ENCODE data around the gene DRP2. TPM values are rescaled to one million over a fixed set of nuclear protein-coding genes. Genes with fewer than 3 reads are reported as not detected.

The DRP2 gene
- total RNA-seq, 1 experiment from 2014 or later, result 0.04 TPM

DNA sequence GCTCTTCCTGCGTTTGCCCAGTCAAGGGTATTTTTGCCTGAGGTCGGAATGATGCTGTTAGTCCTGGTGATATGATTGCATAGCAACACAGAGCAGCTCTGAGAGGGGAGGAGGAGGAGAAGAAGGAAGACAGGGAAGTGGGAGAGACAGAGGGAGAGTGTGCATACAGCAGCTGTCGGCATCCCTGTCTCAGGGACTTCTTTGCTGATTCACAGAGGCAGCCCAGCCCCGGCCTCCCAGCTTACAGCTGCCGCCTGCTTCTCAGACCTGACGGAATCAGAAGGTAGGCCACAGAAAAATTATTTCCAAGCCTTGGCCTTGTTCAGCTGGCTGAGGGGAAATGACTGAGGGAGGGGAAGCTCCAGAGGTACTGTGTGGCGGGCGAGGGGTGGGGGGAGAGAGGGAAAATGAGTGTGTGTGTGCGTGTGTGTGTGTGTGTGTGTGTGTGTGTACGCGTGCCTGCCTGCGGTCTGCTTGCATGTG, 319 bp downstream of the DRP2 start:
- no peak overlapping the region for H2BK12ac ChIP-seq (ENCODE audit: insufficient read length, low read depth, low read length)
- no peak overlapping the region for H4K91ac ChIP-seq (ENCODE audit: insufficient read length, low read depth, low read length)
- H4K20me1 ChIP-seq (ENCODE audit: control insufficient read depth, insufficient read depth, insufficient read length), result no peaks in the 10 kb centered on the region
- no peaks in the 10 kb centered on the region for H3K79me1 ChIP-seq (ENCODE audit: insufficient read depth, low read depth, low read length, poor library complexity, severe bottlenecking)
- no CpG with 5 or more reads among the region's 12 CpGs for WGBS (ENCODE audit: extremely low coverage, insufficient read length, low lambda C conversion rate)
- H3K56ac ChIP-seq (ENCODE audit: insufficient read length, low read depth, low read length), result no peak overlapping the region
- Mint-ChIP-seq H3K4me3 (peak overlapping the region in 1 of 2 experiments; percentile 53; a peak in 3 of 5 replicates), H3K36me3 (ENCODE audit: insufficient read depth in 1 of 3, low read depth in 3 of 3) (peaks cover 0 to 1% (median 0%) of the 10 kb centered on the region in 3 experiments; a peak in 1 of 7 replicates), H3K27me3 (ENCODE audit: low read depth) (no peaks in the 10 kb centered on the region; the same call in none of the 2 replicates), H3K9me3 (peaks cover 59 to 66% of the 10 kb centered on the region in 2 experiments), H3K4me1 (peaks cover 2 to 7% of the 10 kb centered on the region in 2 experiments; a peak in 1 of 4 replicates), H3K27ac (no peak overlapping the region; a peak in 1 of 7 replicates)
- no peak overlapping the region for H3K18ac ChIP-seq (ENCODE audit: insufficient read length, low read depth, low read length)
- TF ChIP-seq, protein P1, sequence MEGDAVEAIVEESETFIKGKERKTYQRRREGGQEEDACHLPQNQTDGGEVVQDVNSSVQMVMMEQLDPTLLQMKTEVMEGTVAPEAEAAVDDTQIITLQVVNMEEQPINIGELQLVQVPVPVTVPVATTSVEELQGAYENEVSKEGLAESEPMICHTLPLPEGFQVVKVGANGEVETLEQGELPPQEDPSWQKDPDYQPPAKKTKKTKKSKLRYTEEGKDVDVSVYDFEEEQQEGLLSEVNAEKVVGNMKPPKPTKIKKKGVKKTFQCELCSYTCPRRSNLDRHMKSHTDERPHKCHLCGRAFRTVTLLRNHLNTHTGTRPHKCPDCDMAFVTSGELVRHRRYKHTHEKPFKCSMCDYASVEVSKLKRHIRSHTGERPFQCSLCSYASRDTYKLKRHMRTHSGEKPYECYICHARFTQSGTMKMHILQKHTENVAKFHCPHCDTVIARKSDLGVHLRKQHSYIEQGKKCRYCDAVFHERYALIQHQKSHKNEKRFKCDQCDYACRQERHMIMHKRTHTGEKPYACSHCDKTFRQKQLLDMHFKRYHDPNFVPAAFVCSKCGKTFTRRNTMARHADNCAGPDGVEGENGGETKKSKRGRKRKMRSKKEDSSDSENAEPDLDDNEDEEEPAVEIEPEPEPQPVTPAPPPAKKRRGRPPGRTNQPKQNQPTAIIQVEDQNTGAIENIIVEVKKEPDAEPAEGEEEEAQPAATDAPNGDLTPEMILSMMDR (conservative IDR thresholded peaks at IDR 0.05), result no peak
- H4K8ac ChIP-seq (replicated peaks; ENCODE audit: insufficient read length, low read depth, low read length), result no peak overlapping the region
- H2BK120ac ChIP-seq (ENCODE audit: low read depth, low read length, poor library complexity, severe bottlenecking), result no peak overlapping the region
- no peak overlapping the region for H3T11ph ChIP-seq (ENCODE audit: low read length)
- no peak overlapping the region for H2BK15ac ChIP-seq (ENCODE audit: low read depth, low read length)
- no peak overlapping the region for H3K4ac ChIP-seq (ENCODE audit: low read depth, low read length)
- no peak overlapping the region for H3K9ac ChIP-seq (ENCODE audit: extremely low read depth, insufficient read length, low read length)
- no peak overlapping the region for H2AK5ac ChIP-seq (ENCODE audit: insufficient read length, low read length)
- H3K27ac ChIP-seq (ENCODE audit: insufficient read length, low read depth, low read length), result no peak overlapping the region
- H3K23ac ChIP-seq (ENCODE audit: insufficient read length, low read depth, low read length), result no peak overlapping the region
- H4K5ac ChIP-seq (ENCODE audit: insufficient read length, low read depth, low read length), result no peak overlapping the region
- peaks cover 47% of the 10 kb centered on the region for H3K9me3 ChIP-seq (ENCODE audit: control insufficient read depth, low read depth, low read length)
- H3K27me3 ChIP-seq (ENCODE audit: insufficient read depth, low read length), result no peaks in the 10 kb centered on the region
- H3K4me2 ChIP-seq (ENCODE audit: insufficient read depth, insufficient read length, low read length), result no peak overlapping the region
- no peaks in the 10 kb centered on the region for H3K4me1 ChIP-seq (ENCODE audit: insufficient read depth, low read length)
- no peak overlapping the region for H2AFZ ChIP-seq (ENCODE audit: low read length)
- H2BK5ac ChIP-seq (ENCODE audit: insufficient read length, low read length), result no peak overlapping the region
- H2BK20ac ChIP-seq (ENCODE audit: low read depth, low read length, poor library complexity, severe bottlenecking), result no peak overlapping the region
- H3K79me2 ChIP-seq (ENCODE audit: insufficient read depth, low read length), result no peaks in the 10 kb centered on the region
- no peaks in the 10 kb centered on the region for H3K23me2 ChIP-seq (ENCODE audit: insufficient read length, low read depth, low read length, poor library complexity, severe bottlenecking)
- H3K14ac ChIP-seq (ENCODE audit: insufficient read depth, low read length), result no peak overlapping the region; the same call in 1 of the 2 replicates
- no peak for DNase-seq

All from H9 (cell line).